Body of pancreas (tissue), 4 donors: ENCODE results near the gene SHISAL1. TPM values are rescaled to one million over a fixed set of nuclear protein-coding genes. Genes with fewer than 3 reads are reported as not detected.

Experiments used
- ATAC-seq: fragments of 150-250 bp; one replicate; pipeline ENCODE4 v1.9.1; 2016
- DNase-seq, 4 donors: peaks; one replicate each; pipeline ENCODE4 v3.0.0-alpha.2; 2019
- H3K27ac ChIP-seq, 4 donors: fragments of 200-600 bp; sonication (generic); 1 replicate in 3 of 4; 2 replicates in 1 of 4; pipeline versions ENCODE4 v1.5.1 to v1.6.1; 2016 to 2019; ENCODE audit warnings: mild to moderate bottlenecking in 1 of 4, mixed read lengths in 1 of 4, moderate library complexity in 1 of 4
- H3K27me3 ChIP-seq, 2 donors: fragments of 200-600 bp; sonication (generic); one replicate each; pipeline ENCODE4 v1.6.0; 2016; ENCODE audit warnings: mild to moderate bottlenecking in 1 of 2
- H3K36me3 ChIP-seq, 2 donors: fragments of 200-600 bp; sonication (generic); replicated peaks in 1 of 2; 2 replicates each; pipeline ENCODE4 v1.5.1; 2016; ENCODE audit warnings: low read depth in 2 of 2; ENCODE audit not compliant: insufficient read depth in 1 of 2
- H3K4me1 ChIP-seq: fragments of 200-600 bp; sonication (generic); one replicate; pipeline ENCODE4 v1.6.0; 2016
- H3K4me3 ChIP-seq, 2 donors: fragments of 200-600 bp; sonication (generic); 1 replicate in 1 of 2; 2 replicates in 1 of 2; pipeline ENCODE4 v1.5.1; 2016 to 2019
- H3K9me3 ChIP-seq, 3 donors: fragments of 200-600 bp; sonication (generic); 1 replicate in 2 of 3; 2 replicates in 1 of 3; pipeline ENCODE4 v1.5.1; 2016
- CTCF ChIP-seq, 7 experiments: fragments of 450-650 bp in 4 of 7; fragments of 200-600 bp in 3 of 7; sonication (generic) in 3 of 7; IDR thresholded peaks; one replicate each; pipeline ENCODE4 v1.5.1; 2016 to 2019; ENCODE audit warnings: antibody characterized with exemption in 7 of 7
- POLR2A ChIP-seq, 3 donors: fragments of 450-650 bp; IDR thresholded peaks; one replicate each; pipeline ENCODE4 v1.6.1; 2016; ENCODE audit warnings: antibody characterized with exemption in 3 of 3, mild to moderate bottlenecking in 2 of 3
- WGBS, 2 donors: methylation state at CpG; one replicate each; pipeline ENCODE4 v1.1.5; 2017; 5-methylcytosine and 5-hydroxymethylcytosine counted together
- intact Hi-C: fragments of 100-400 bp; cut with DNase I; formaldehyde crosslinking; loops from one replicate; pipeline ENCODE4 v1.15.1; 2023
- total RNA-seq, 2 donors: library from RNA; depleted of rRNA; stranded (reverse); fragments of >200 nt; gene quantifications; one replicate each; pipeline ENCODE4 v1.1.0, GENCODE V29; 2016

Gene SHISAL1
- total RNA-seq, 2 donors from 2014 or later: 0.78 to 1.6 TPM

GRCh38 chr22:44340271-44341239 is 27.8 kb upstream of the SHISAL1 start:
- WGBS, 2 donors: 62 to 63% methylated on average over 8 to 16 of the region's 21 CpGs
- intact Hi-C loops: no loop called here
- H3K4me1 ChIP-seq: no peaks in the 10 kb centered on the region
- no peak overlapping the region for H3K27ac ChIP-seq
- H3K36me3 ChIP-seq: no peaks in the 10 kb centered on the region
- ATAC-seq (no peak), DNase-seq (no peak)
- no peaks in the 10 kb centered on the region for H3K27me3 ChIP-seq
- no peak overlapping the region for H3K4me3 ChIP-seq
- TF ChIP-seq POLR2A (IDR thresholded peaks at IDR 0.05): no peak
- no peaks in the 10 kb centered on the region for H3K9me3 ChIP-seq

- no peak overlapping the region for H3K4me3 ChIP-seq
- H3K36me3 ChIP-seq: no peaks in the 10 kb centered on the region
- intact Hi-C loops: no loop called here
- H3K27me3 ChIP-seq: peaks cover 0 to 3% of the 10 kb centered on the region in 2 donors
- no peak overlapping the region for H3K27ac ChIP-seq
- no peak for ATAC-seq
- 56 to 75% methylated on average over 1 to 2 of the region's 2 CpGs for WGBS, 2 donors
- no peak for DNase-seq
- H3K4me1 ChIP-seq: no peaks in the 10 kb centered on the region
- TF ChIP-seq CTCF (IDR thresholded peaks at IDR 0.05): no peak
- TF ChIP-seq POLR2A (IDR thresholded peaks at IDR 0.05): no peak
- H3K9me3 ChIP-seq: no peaks in the 10 kb centered on the region
Observed at GRCh38 chr22:44338906-44339305, 26.2 kb upstream of the SHISAL1 start.

DNA sequence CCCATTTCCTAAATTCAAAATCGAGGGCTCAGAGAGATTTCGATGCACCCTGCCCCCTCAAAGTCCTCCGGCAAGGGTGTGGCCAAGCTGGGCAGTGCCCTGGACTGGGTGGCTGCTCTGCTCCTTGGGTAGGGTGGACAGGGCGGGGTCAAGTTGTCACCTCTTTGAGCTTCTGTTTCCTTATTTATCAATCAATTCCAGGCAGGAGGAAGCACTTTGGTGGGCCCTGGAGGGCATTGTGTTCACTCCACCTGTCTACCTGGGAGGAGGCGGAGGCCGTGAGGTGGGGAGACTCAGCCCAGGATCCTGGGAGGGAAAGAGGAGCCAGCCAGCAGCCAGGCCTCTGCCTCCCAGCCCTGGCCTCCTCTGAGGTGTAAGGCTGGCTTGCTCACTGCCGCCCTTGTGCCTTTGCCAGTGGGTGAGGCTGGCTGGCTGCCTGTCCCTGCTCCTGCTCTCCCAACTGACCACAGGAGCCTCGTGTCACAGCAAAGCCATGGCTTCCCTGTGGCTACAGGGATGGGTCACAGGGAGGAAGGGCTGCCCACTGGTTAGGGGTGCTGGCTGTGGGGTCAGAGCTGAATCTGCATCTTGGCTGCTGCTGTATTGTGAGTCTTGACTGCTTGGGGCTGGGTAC is 25.5 kb upstream of the SHISAL1 start:
- Histone ChIP-seq H3K4me1 (no peaks in the 10 kb centered on the region), H3K27ac (no peak overlapping the region), H3K9me3 (no peaks in the 10 kb centered on the region), H3K4me3 (no peak overlapping the region), H3K36me3 (no peaks in the 10 kb centered on the region), H3K27me3 (peaks cover 0 to 6% of the 10 kb centered on the region in 2 donors)
- ATAC-seq (no peak), DNase-seq (no peak)
- WGBS, 2 donors: 40 to 49% methylated on average over 4 to 8 of the region's 8 CpGs
- no peak for TF ChIP-seq POLR2A (IDR thresholded peaks at IDR 0.05)
- TF ChIP-seq CTCF (IDR thresholded peaks at IDR 0.05): no peak
- intact Hi-C loops: no loop called here

- Histone ChIP-seq H3K36me3 (no peaks in the 10 kb centered on the region), H3K27ac (no peak overlapping the region), H3K4me3 (no peak overlapping the region), H3K4me1 (no peaks in the 10 kb centered on the region), H3K27me3 (peaks cover 0 to 6% of the 10 kb centered on the region in 2 donors), H3K9me3 (no peaks in the 10 kb centered on the region)
- ATAC-seq (no peak), DNase-seq (no peak)
- no peak for TF ChIP-seq CTCF (IDR thresholded peaks at IDR 0.05)
- TF ChIP-seq POLR2A (IDR thresholded peaks at IDR 0.05): no peak
- 28 to 34% methylated on average over 8 to 13 of the region's 13 CpGs for WGBS, 2 donors
- intact Hi-C loops: no loop called here
Observed at GRCh38 chr22:44337678-44338004, 24.9 kb upstream of the SHISAL1 start.

DNA sequence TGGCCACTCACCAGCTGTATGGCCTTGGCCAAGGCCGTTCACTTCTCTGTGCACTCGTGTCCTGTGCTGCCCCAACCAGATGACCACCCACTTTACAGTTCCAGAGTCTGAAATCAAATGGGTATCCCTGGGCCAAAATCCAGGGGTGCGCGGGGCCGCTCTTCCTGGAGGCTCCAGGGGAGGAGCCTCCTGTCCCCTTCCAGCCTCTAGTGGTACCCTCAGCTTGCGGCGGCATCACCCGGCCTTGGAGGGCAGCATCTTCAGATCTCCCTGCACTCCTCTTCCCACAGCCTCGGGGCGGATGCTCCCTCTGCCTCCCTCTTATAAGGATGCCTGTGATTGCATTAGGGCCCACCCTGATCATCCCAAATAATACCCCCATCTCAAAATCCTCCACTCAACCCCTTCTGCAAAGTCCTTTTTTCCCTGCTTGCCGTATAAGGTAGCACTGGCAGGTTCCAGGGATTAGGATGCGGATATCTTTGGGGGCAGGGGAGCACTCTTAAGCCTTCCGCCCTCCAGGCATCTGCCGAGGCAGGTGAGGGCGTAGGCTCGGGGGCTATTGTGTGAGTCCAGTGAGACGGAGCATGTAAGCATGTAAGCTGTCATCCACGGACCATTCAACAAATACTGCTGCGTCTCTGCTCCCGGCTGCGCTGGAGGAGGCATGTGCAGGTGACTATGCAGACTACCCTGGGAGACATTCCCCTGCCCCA is 24.4 kb upstream of the SHISAL1 start:
- WGBS, 2 donors: 49 to 51% methylated on average over 15 to 21 of the region's 21 CpGs
- DNase-seq (no peak), ATAC-seq (no peak)
- peaks cover 0 to 6% of the 10 kb centered on the region in 2 donors for H3K27me3 ChIP-seq
- intact Hi-C loops: no loop called here
- H3K36me3 ChIP-seq: no peaks in the 10 kb centered on the region
- no peak overlapping the region for H3K27ac ChIP-seq
- no peaks in the 10 kb centered on the region for H3K9me3 ChIP-seq
- H3K4me3 ChIP-seq: no peak overlapping the region
- TF ChIP-seq CTCF (IDR thresholded peaks at IDR 0.05) (no peak), POLR2A (IDR thresholded peaks at IDR 0.05) (no peak)
- H3K4me1 ChIP-seq: no peaks in the 10 kb centered on the region
